Measurements from ENCODE around the gene ENTREP1.

ENTREP1 gene

GRCh38 chr9:69371001-69371400 lies 46.0 kb downstream of the ENTREP1 start:
- no peak overlapping the region for H3K27ac ChIP-seq
- TF ChIP-seq CTCF (conservative IDR thresholded peaks at IDR 0.05), result no peak

GRCh38 chr9:69376651-69377050 lies 51.6 kb downstream of the ENTREP1 start:
- TF ChIP-seq CTCF (conservative IDR thresholded peaks at IDR 0.05) (no peak), ZFX (IDR thresholded peaks at IDR 0.05) (no peak)
- no peak overlapping the region for H3K27ac ChIP-seq

GRCh38 chr9:69377291-69377690 lies 52.3 kb downstream of the ENTREP1 start:
- TF ChIP-seq ZFX (IDR thresholded peaks at IDR 0.05) (no peak), CTCF (conservative IDR thresholded peaks at IDR 0.05) (no peak)
- no peak overlapping the region for H3K27ac ChIP-seq

GRCh38 chr9:69377981-69378380 lies 53.0 kb downstream of the ENTREP1 start:
- no peak for TF ChIP-seq ZFX (IDR thresholded peaks at IDR 0.05)
- no peak for TF ChIP-seq CTCF (conservative IDR thresholded peaks at IDR 0.05)
- no peak overlapping the region for H3K27ac ChIP-seq

- no peak overlapping the region for H3K27ac ChIP-seq
- TF ChIP-seq ZFX (IDR thresholded peaks at IDR 0.05) (no peak), CTCF (conservative IDR thresholded peaks at IDR 0.05) (no peak)
Measured at GRCh38 chr9:69379270-69379982, 54.4 kb downstream of the ENTREP1 start.

- H3K27ac ChIP-seq, result no peak overlapping the region
- TF ChIP-seq ZFX (IDR thresholded peaks at IDR 0.05) (no peak), CTCF (conservative IDR thresholded peaks at IDR 0.05) (no peak)
Measured at GRCh38 chr9:69380301-69380700, 55.3 kb downstream of the ENTREP1 start.

GRCh38 chr9:69380811-69381210 lies 55.8 kb downstream of the ENTREP1 start:
- TF ChIP-seq CTCF (conservative IDR thresholded peaks at IDR 0.05) (no peak), ZFX (IDR thresholded peaks at IDR 0.05) (no peak)

More at GRCh38 chr9:69380811-69381210, 55.8 kb downstream of the ENTREP1 start:
- H3K27ac ChIP-seq, result no peak overlapping the region

Measured in C4-2B (cell line).